IMR-90 (cell line): ENCODE results near the gene NDNF. TPM values are rescaled to one million over a fixed set of nuclear protein-coding genes. Genes with fewer than 3 reads are reported as not detected.

ENCODE experiments used
- ATAC-seq: fragments of 200-7000 bp; cut with Tn5 transposase; 2 replicates; pipeline ENCODE4 v1.9.1; 2020; ENCODE audit warnings: low read depth, mild to moderate bottlenecking, moderate library complexity
- BruUV-seq: library from RNA; stranded (reverse); fragments of 400-500 nt; replicated peaks from 2 replicates; lab custom pipeline; 2021; lab: Mats Ljungman, UMichigan
- CTCF ChIA-PET: fragments of 300-600 bp; formaldehyde crosslinking; extraction: SDS; loops from one replicate; lab custom pipeline; 2021; ENCODE audit warnings: antibody characterized with exemption; lab: Yijun Ruan, JAX
- POLR2A ChIA-PET: fragments of 300-600 bp; sonication (Branson Sonifier 250); formaldehyde crosslinking; loops from one replicate; lab custom pipeline; 2022; ENCODE audit warnings: antibody characterized with exemption; ENCODE audit not compliant: unreplicated experiment; lab: Charles Lee
- DNase-seq: peaks from one replicate; pipeline ENCODE4 v3.0.0; 2013
- H2AFZ ChIP-seq: replicated peaks from 2 replicates; pipeline ENCODE3; 2013; ENCODE audit warnings: low read length, mild to moderate bottlenecking; ENCODE audit not compliant: poor library complexity
- H2AK5ac ChIP-seq: 2 replicates; pipeline ENCODE4 v1.6.1; 2013; ENCODE audit warnings: low read depth, low read length, inconsistent platforms
- H2AK9ac ChIP-seq: replicated peaks from 2 replicates; pipeline ENCODE3; 2013; ENCODE audit warnings: mild to moderate bottlenecking, low read depth, low read length, moderate library complexity; ENCODE audit not compliant: poor library complexity
- H2BK120ac ChIP-seq: 2 replicates; pipeline ENCODE4 v1.6.1; 2013; ENCODE audit warnings: low read depth, low read length, inconsistent platforms
- H2BK15ac ChIP-seq: 3 replicates; pipeline ENCODE4 v1.6.1; 2013; ENCODE audit warnings: low read depth, low read length, inconsistent platforms
- H2BK20ac ChIP-seq: 2 replicates; pipeline ENCODE4 v1.6.1; 2013; ENCODE audit warnings: low read depth, mild to moderate bottlenecking, inconsistent platforms, low read length, moderate library complexity
- H2BK5ac ChIP-seq: 2 replicates; pipeline ENCODE4 v1.6.1; 2013; ENCODE audit warnings: mild to moderate bottlenecking, low read depth, low read length, inconsistent platforms; ENCODE audit not compliant: poor library complexity, severe bottlenecking
- H3K14ac ChIP-seq: replicated peaks from 2 replicates; pipeline ENCODE4 v1.6.1; 2013; ENCODE audit warnings: low read depth, low read length, inconsistent platforms
- H3K18ac ChIP-seq: 2 replicates; pipeline ENCODE4 v1.6.1; 2013; ENCODE audit warnings: low read depth, low read length, control low read depth
- H3K23ac ChIP-seq: 2 replicates; pipeline ENCODE4 v1.6.1; 2013; ENCODE audit warnings: low read depth, low read length, inconsistent platforms
- H3K27ac ChIP-seq: 2 replicates; pipeline ENCODE4 v1.5.1; 2013; ENCODE audit warnings: mild to moderate bottlenecking, control low read depth, low read length; ENCODE audit not compliant: insufficient read depth
- H3K27me3 ChIP-seq: 2 replicates; pipeline ENCODE4 v1.6.1; 2013; ENCODE audit warnings: low read length; ENCODE audit not compliant: control insufficient read depth, insufficient read depth
- H3K36me3 ChIP-seq: 2 replicates; pipeline ENCODE4 v1.6.1; 2013; ENCODE audit warnings: low read length, mixed read lengths; ENCODE audit not compliant: control insufficient read depth, insufficient read depth
- H3K4ac ChIP-seq: 2 replicates; pipeline ENCODE4 v1.6.1; 2013; ENCODE audit warnings: low read depth, low read length, inconsistent platforms
- H3K4me1 ChIP-seq: 2 replicates; pipeline ENCODE4 v1.6.1; 2013; ENCODE audit warnings: low read length, mixed read lengths; ENCODE audit not compliant: control insufficient read depth, insufficient read depth
- H3K4me2 ChIP-seq: 2 replicates; pipeline ENCODE4 v1.6.1; 2013; ENCODE audit warnings: low read depth, mild to moderate bottlenecking, control low read depth, low read length, moderate library complexity
- H3K4me3 ChIP-seq: 2 replicates; pipeline ENCODE4 v1.5.1; 2013; ENCODE audit warnings: low read depth, mild to moderate bottlenecking, control low read depth, low read length, moderate library complexity; ENCODE audit not compliant: insufficient read depth
- H3K56ac ChIP-seq: 2 replicates; pipeline ENCODE4 v1.6.1; 2013; ENCODE audit warnings: low read length, inconsistent platforms; ENCODE audit not compliant: insufficient read depth; ENCODE audit errors: extremely low read depth
- H3K79me1 ChIP-seq, 2 experiments: 2 replicates each; pipeline ENCODE4 v1.6.1; 2013; ENCODE audit warnings: low read length in 2 of 2, inconsistent platforms in 1 of 2, low read depth in 1 of 2
- H3K9ac ChIP-seq: 2 replicates; pipeline ENCODE4 v1.6.1; 2013; ENCODE audit warnings: low read depth, low read length, control low read depth
- H3K9me1 ChIP-seq: 2 replicates; pipeline ENCODE4 v1.6.1; 2013; ENCODE audit warnings: low read length, inconsistent platforms; ENCODE audit not compliant: insufficient read depth
- H3K9me3 ChIP-seq: 2 replicates; pipeline ENCODE4 v1.6.1; 2013; ENCODE audit warnings: low read length; ENCODE audit not compliant: control insufficient read depth, insufficient read depth
- H4K20me1 ChIP-seq: 2 replicates; pipeline ENCODE4 v1.6.1; 2013; ENCODE audit warnings: low read length, inconsistent platforms; ENCODE audit not compliant: insufficient read depth
- H4K5ac ChIP-seq: 2 replicates; pipeline ENCODE4 v1.6.1; 2013; ENCODE audit warnings: mild to moderate bottlenecking, low read depth, low read length, control low read depth
- H4K8ac ChIP-seq, 2 experiments: 2 replicates each; pipeline ENCODE4 v1.6.1; 2013; ENCODE audit warnings: low read depth in 2 of 2, low read length in 2 of 2, control low read depth in 1 of 2, inconsistent platforms in 1 of 2
- H4K91ac ChIP-seq: 2 replicates; pipeline ENCODE4 v1.6.1; 2013; ENCODE audit warnings: low read depth, low read length, inconsistent platforms; ENCODE audit not compliant: insufficient read depth
- BHLHE40 ChIP-seq: fragments of 150-350 bp; IDR thresholded peaks from 2 replicates; pipeline ENCODE4 v1.6.1; 2016; ENCODE audit warnings: mild to moderate bottlenecking, low read depth, low read length
- CEBPB ChIP-seq: IDR thresholded peaks from 2 replicates; pipeline ENCODE4 v1.6.1; 2012; ENCODE audit warnings: low read depth, low read length, improper control_type of control experiment
- CHD1 ChIP-seq: IDR thresholded peaks from 2 replicates; pipeline ENCODE4 v1.6.1; 2012; ENCODE audit warnings: low read depth, low read length, improper control_type of control experiment
- FOS ChIP-seq: fragments of 150-350 bp; IDR thresholded peaks from 2 replicates; pipeline ENCODE4 v1.6.1; 2016; ENCODE audit warnings: low read depth, low read length
- MAFK ChIP-seq: IDR thresholded peaks from 2 replicates; pipeline ENCODE4 v1.6.1; 2012; ENCODE audit warnings: low read depth, low read length, improper control_type of control experiment
- MAZ ChIP-seq: IDR thresholded peaks from 2 replicates; pipeline ENCODE4 v1.6.1; 2012; ENCODE audit warnings: low read depth, mild to moderate bottlenecking, low read length, improper control_type of control experiment, moderate library complexity, borderline replicate concordance
- MXI1 ChIP-seq: IDR thresholded peaks from 2 replicates; pipeline ENCODE4 v1.6.1; 2012; ENCODE audit warnings: low read depth, mild to moderate bottlenecking, low read length, moderate library complexity, borderline replicate concordance
- NFE2L2 ChIP-seq: fragments of 150-350 bp; IDR thresholded peaks from 2 replicates; pipeline ENCODE4 v1.6.1; 2016; ENCODE audit warnings: low read depth, mild to moderate bottlenecking, low read length
- POLR2A ChIP-seq: IDR thresholded peaks from 2 replicates; pipeline ENCODE4 v1.6.1; 2012; ENCODE audit warnings: mild to moderate bottlenecking, low read depth, low read length
- RAD21 ChIP-seq: IDR thresholded peaks from 2 replicates; pipeline ENCODE4 v1.6.1; 2012; ENCODE audit warnings: low read length, improper control_type of control experiment
- RCOR1 ChIP-seq: IDR thresholded peaks from 2 replicates; pipeline ENCODE4 v1.6.1; 2012; ENCODE audit warnings: mild to moderate bottlenecking, low read length, improper control_type of control experiment; ENCODE audit not compliant: insufficient replicate concordance
- RFX5 ChIP-seq: IDR thresholded peaks from 2 replicates; pipeline ENCODE4 v1.8.0; 2012; ENCODE audit warnings: low read depth, mild to moderate bottlenecking, low read length, moderate library complexity
- SMC3 ChIP-seq: fragments of 150-350 bp; IDR thresholded peaks from 2 replicates; pipeline ENCODE4 v1.6.1; 2016; ENCODE audit warnings: low read depth, mild to moderate bottlenecking, antibody characterized with exemption, low read length, moderate library complexity
- WGBS, 2 experiments: methylation state at CpG; one replicate each; pipeline versions ENCODE4 v1.1.5 to v1.1.7; 2013; ENCODE audit warnings: missing lambda C conversion rate in 2 of 2; ENCODE audit not compliant: insufficient read length in 1 of 2; ENCODE audit errors: extremely low coverage in 2 of 2; 5-methylcytosine and 5-hydroxymethylcytosine counted together
- dilution Hi-C: fragments of 300-500 bp; cut with HindIII; formaldehyde crosslinking; loops from one replicate; pipeline ENCODE4 v1.14.3; 2018; ENCODE audit warnings: low sequenced_read_pairs; ENCODE audit not compliant: unreplicated experiment
- in situ Hi-C: fragments of 300-500 bp; cut with MboI; formaldehyde crosslinking; loops from 3 replicates; pipeline ENCODE4 v1.14.3; 2019; ENCODE audit warnings: low sequenced_read_pairs, inconsistent platforms, mixed read lengths
- intact Hi-C: fragments of 100-400 bp; cut with micrococcal nuclease; formaldehyde crosslinking; loops from 2 replicates; pipeline ENCODE4 v1.10.0; 2022
- polyA plus RNA-seq, 3 experiments: library from polyadenylated mRNA; depleted of rRNA; stranded (reverse); fragments of >200 nt; gene quantifications; 2 replicates each; pipeline ENCODE4 v1.2.3, GENCODE V29; 2012; ENCODE audit warnings: low replicate concordance in 1 of 3
- total RNA-seq: library from RNA; depleted of rRNA; stranded (reverse); fragments of >200 nt; gene quantifications from 2 replicates; pipeline ENCODE4 v1.2.3, GENCODE V29; 2012
- TF ChIP-seq, protein P1 (sequence below): fragments of 150-350 bp; IDR thresholded peaks from 2 replicates; pipeline ENCODE4 v1.6.1; 2017; ENCODE audit warnings: mild to moderate bottlenecking, antibody characterized with exemption, low read length, low read depth
- TF ChIP-seq, protein P2 (sequence below): fragments of 150-350 bp; IDR thresholded peaks from 2 replicates; pipeline ENCODE4 v1.6.1; 2016; ENCODE audit warnings: low read depth, mild to moderate bottlenecking, low read length, moderate library complexity, borderline replicate concordance

NDNF gene
- total and polyA plus RNA-seq, 2 of the 4 experiments (the other 2 are of a cell fraction): under 0.01 TPM; not detected in 1

DNA sequence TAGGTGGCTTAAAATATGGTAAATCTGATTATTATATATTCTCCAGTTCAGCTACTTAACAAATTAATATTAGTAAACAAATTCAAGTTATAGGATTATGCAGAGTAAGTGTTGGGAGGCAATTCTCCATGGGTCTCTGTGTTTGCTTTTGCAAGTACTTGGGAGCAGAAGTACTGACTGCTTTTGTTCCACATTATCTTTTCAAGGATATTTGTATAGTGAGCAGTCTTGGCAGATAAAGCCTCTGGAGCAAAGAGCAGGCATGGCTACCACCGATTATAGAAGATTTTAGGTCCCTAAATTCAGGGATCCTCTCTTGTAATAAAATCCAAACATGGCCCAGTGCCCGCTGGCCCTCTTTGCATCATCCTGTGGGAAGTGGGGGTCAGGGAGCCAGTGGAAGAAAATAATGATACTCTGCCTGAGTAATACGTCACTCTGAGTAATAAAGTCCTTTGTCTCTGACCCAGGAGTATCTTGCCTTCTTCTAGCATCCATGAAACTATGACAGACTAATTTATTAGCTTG is 23.2 kb downstream of the NDNF start:
- no peak overlapping the region for H3K4me3 ChIP-seq
- no peak overlapping the region for H2BK120ac ChIP-seq
- H4K20me1 ChIP-seq: no peaks in the 10 kb centered on the region
- POLR2A ChIA-PET: no interaction called here
- H2BK5ac ChIP-seq: no peak overlapping the region
- no peak overlapping the region for H3K4ac ChIP-seq
- no peaks in the 10 kb centered on the region for H3K9me1 ChIP-seq
- in situ Hi-C loops: no loop called here
- H3K79me1 ChIP-seq: no peaks in the 10 kb centered on the region
- BruUV-seq: no TSS peak
- no peak overlapping the region for H3K18ac ChIP-seq
- CTCF ChIA-PET: no interaction called here
- dilution Hi-C loops: no loop called here
- no peak overlapping the region for H3K9ac ChIP-seq
- no peak overlapping the region for H2BK20ac ChIP-seq
- TF ChIP-seq, protein P1, sequence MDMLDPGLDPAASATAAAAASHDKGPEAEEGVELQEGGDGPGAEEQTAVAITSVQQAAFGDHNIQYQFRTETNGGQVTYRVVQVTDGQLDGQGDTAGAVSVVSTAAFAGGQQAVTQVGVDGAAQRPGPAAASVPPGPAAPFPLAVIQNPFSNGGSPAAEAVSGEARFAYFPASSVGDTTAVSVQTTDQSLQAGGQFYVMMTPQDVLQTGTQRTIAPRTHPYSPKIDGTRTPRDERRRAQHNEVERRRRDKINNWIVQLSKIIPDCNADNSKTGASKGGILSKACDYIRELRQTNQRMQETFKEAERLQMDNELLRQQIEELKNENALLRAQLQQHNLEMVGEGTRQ: no peak
- TF ChIP-seq CHD1 (no peak), RCOR1 (no peak), SMC3 (no peak), MAZ (no peak), POLR2A (no peak), BHLHE40 (no peak), RAD21 (no peak), CEBPB (no peak), NFE2L2 (no peak), RFX5 (no peak), MAFK (no peak), FOS (no peak), MXI1 (no peak)
- TF ChIP-seq, protein P2, sequence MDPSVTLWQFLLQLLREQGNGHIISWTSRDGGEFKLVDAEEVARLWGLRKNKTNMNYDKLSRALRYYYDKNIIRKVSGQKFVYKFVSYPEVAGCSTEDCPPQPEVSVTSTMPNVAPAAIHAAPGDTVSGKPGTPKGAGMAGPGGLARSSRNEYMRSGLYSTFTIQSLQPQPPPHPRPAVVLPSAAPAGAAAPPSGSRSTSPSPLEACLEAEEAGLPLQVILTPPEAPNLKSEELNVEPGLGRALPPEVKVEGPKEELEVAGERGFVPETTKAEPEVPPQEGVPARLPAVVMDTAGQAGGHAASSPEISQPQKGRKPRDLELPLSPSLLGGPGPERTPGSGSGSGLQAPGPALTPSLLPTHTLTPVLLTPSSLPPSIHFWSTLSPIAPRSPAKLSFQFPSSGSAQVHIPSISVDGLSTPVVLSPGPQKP: no peak
- no peak for DNase-seq
- no peak overlapping the region for H3K23ac ChIP-seq
- no peak for ATAC-seq
- H2AFZ ChIP-seq: no peak overlapping the region
- H2BK15ac ChIP-seq: no peak overlapping the region
- H3K27me3 ChIP-seq: no peaks in the 10 kb centered on the region
- no peak overlapping the region for H2AK5ac ChIP-seq
- H3K14ac ChIP-seq: no peak overlapping the region
- no peaks in the 10 kb centered on the region for H3K9me3 ChIP-seq
- H3K56ac ChIP-seq: no peak overlapping the region
- H2AK9ac ChIP-seq: no peak overlapping the region
- no peak overlapping the region for H3K4me2 ChIP-seq
- no peak overlapping the region for H4K8ac ChIP-seq
- no CpG with 5 or more reads among the region's 3 CpGs for WGBS, 2 experiments
- intact Hi-C loops: no loop called here
- no peak overlapping the region for H4K5ac ChIP-seq
- no peak overlapping the region for H3K27ac ChIP-seq
- H3K4me1 ChIP-seq: no peaks in the 10 kb centered on the region
- H3K36me3 ChIP-seq: no peaks in the 10 kb centered on the region
- H4K91ac ChIP-seq: no peak overlapping the region
